AG09319 (cell line): ENCODE data around the gene SH3BGRL2.
A peak's percentile ranks its signal among the peaks of the same experiment; 100 is the strongest.

Source experiments
- DNase-seq: peaks from one replicate; pipeline ENCODE4 v3.0.0-alpha.2; 2010; ENCODE audit warnings: low read depth; ENCODE audit errors: extremely low read depth
- CTCF ChIP-seq: IDR thresholded peaks from 2 replicates; pipeline ENCODE4 v1.5.1; 2011; ENCODE audit warnings: low read depth, mild to moderate bottlenecking, inconsistent platforms, low read length, moderate library complexity

Gene SH3BGRL2

DNA sequence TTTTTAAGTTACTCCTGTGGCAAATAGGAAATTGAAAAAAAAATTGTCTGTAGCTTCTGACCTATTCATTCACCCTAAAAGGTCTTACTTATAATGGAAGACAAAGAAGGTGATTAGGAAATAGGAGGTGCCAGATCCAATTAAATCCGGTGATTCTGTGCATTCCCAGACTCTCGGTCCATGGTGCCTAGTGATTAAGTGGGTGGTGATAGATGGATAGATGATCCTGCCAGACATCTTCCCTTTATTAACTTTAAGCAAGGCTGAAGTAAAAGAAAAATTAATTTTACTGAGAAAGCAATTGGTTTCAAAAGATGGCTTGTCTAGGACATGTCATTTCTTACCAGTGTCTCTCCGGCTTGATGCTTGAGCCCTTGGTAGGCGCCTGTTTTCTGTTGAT is 80.0 kb downstream of the SH3BGRL2 start:
- no peak for TF ChIP-seq CTCF

GRCh38 chr6:79712144-79712543 is 81.0 kb downstream of the SH3BGRL2 start:
- no peak for DNase-seq
- TF ChIP-seq CTCF = no peak

More for the DNA sequence above, 80.0 kb downstream of the SH3BGRL2 start:
- DNase-seq = no peak

- no peak for DNase-seq
- no peak for TF ChIP-seq CTCF
Measured at GRCh38 chr6:79712616-79713135, 81.5 kb downstream of the SH3BGRL2 start.

- TF ChIP-seq CTCF = peak; percentile 65
- DNase-seq = no peak
Measured at GRCh38 chr6:79713701-79714322, 82.7 kb downstream of the SH3BGRL2 start.

DNA sequence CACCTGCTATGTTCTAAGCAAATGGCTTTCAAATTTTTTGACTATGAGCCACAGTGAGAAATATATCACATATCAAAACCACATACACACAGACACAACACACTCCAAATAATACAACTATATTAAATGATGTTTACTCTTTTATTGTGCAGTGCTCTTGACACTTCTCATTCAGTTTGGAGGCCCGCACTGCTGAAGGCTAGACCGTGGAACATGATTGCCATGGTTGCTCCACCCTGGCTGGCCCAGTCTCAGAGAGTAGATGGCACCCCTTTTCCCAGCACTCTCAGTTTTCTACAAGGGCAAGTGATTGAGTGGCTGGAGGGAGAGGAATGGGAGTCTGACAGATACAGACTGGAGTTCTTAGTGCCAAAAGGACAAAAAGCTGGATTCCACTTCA is 86.9 kb downstream of the SH3BGRL2 start:
- no peak for DNase-seq
- TF ChIP-seq CTCF = no peak

- TF ChIP-seq CTCF = no peak
- DNase-seq = peak; percentile 38
Measured at GRCh38 chr6:79718509-79719247, 87.5 kb downstream of the SH3BGRL2 start.

GRCh38 chr6:79719248-79719960 is 88.3 kb downstream of the SH3BGRL2 start:
- TF ChIP-seq CTCF = no peak
- peak; percentile 48 for DNase-seq
